Duodenal mucosa (tissue), 2 donors: Measurements from ENCODE around the gene ALOX5AP.

Source experiments
- H3K27ac ChIP-seq: one replicate; pipeline ENCODE4 v1.7.0; 2013; ENCODE audit warnings: low read depth, low read length
- H3K27me3 ChIP-seq, 2 donors: one replicate each; pipeline ENCODE4 v1.7.0; 2013; ENCODE audit warnings: low read length in 2 of 2, control low read depth in 1 of 2; ENCODE audit not compliant: insufficient read depth in 2 of 2, control insufficient read depth in 1 of 2
- H3K36me3 ChIP-seq, 2 donors: one replicate each; pipeline ENCODE4 v1.7.0; 2013; ENCODE audit warnings: low read length in 2 of 2, control low read depth in 1 of 2; ENCODE audit not compliant: insufficient read depth in 2 of 2, control insufficient read depth in 1 of 2
- H3K4me1 ChIP-seq, 2 donors: one replicate each; pipeline ENCODE4 v1.7.0; 2013; ENCODE audit warnings: low read length in 2 of 2, control low read depth in 1 of 2; ENCODE audit not compliant: insufficient read depth in 2 of 2, control insufficient read depth in 1 of 2
- H3K4me3 ChIP-seq, 2 donors: one replicate each; pipeline ENCODE4 v1.7.0; 2013; ENCODE audit warnings: low read length in 2 of 2, low read depth in 1 of 2
- H3K9ac ChIP-seq, 2 donors: one replicate each; pipeline ENCODE4 v1.7.0; 2013; ENCODE audit warnings: low read length in 2 of 2, low read depth in 1 of 2
- H3K9me3 ChIP-seq, 2 donors: one replicate each; pipeline ENCODE4 v1.7.0; 2013; ENCODE audit warnings: low read length in 2 of 2, control low read depth in 1 of 2; ENCODE audit not compliant: control insufficient read depth in 1 of 2

The ALOX5AP gene

GRCh38 chr13:30779608-30780007, 44.3 kb downstream of the ALOX5AP start:
- H3K36me3 ChIP-seq = no peaks in the 10 kb centered on the region
- H3K9ac ChIP-seq = no peak overlapping the region
- no peak overlapping the region for H3K27ac ChIP-seq
- no peaks in the 10 kb centered on the region for H3K9me3 ChIP-seq
- H3K4me1 ChIP-seq = peaks cover 5 to 15% of the 10 kb centered on the region in 2 donors
- no peak overlapping the region for H3K4me3 ChIP-seq
- no peaks in the 10 kb centered on the region for H3K27me3 ChIP-seq

DNA sequence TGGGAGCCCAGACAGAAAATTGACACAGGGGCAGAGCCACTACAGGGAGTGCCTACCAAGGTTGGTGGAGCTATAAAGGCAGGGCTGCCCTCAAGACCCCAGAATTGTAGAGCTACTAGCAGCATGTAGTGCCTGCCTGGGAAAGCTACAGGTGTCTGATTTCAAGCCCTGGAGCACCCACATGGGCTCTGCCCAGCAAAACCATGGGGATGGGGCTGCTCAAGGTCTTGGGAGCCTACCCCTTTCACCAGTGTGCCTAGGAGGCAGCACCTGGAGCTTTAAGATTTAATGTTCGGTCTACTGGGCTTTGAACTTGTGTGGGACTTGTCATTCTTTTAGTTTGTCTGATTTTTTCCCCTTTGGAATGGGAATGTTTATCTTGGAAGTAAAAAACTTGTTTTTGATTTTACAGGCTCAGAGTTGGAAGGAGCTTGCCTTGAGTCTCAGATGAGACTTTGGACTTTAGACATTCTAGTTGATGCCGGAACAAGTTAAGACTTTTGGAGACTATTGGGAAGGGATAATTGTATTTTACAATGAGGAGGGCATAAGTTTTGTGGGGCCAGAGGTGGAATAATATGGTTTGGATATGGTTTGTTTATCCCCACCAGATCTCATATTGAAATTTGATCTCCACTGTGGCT, 45.1 kb downstream of the ALOX5AP start:
- no peaks in the 10 kb centered on the region for H3K9me3 ChIP-seq
- no peaks in the 10 kb centered on the region for H3K27me3 ChIP-seq
- peaks cover 0 to 7% of the 10 kb centered on the region in 2 donors for H3K4me1 ChIP-seq
- H3K36me3 ChIP-seq = no peaks in the 10 kb centered on the region
- no peak overlapping the region for H3K9ac ChIP-seq
- H3K27ac ChIP-seq = no peak overlapping the region
- no peak overlapping the region for H3K4me3 ChIP-seq

GRCh38 chr13:30785191-30785850, 50.0 kb downstream of the ALOX5AP start:
- Histone ChIP-seq H3K9me3 (no peaks in the 10 kb centered on the region), H3K9ac (no peak overlapping the region), H3K36me3 (no peaks in the 10 kb centered on the region), H3K27ac (no peak overlapping the region), H3K4me1 (peaks cover 0 to 4% of the 10 kb centered on the region in 2 donors), H3K4me3 (no peak overlapping the region), H3K27me3 (no peaks in the 10 kb centered on the region)

DNA sequence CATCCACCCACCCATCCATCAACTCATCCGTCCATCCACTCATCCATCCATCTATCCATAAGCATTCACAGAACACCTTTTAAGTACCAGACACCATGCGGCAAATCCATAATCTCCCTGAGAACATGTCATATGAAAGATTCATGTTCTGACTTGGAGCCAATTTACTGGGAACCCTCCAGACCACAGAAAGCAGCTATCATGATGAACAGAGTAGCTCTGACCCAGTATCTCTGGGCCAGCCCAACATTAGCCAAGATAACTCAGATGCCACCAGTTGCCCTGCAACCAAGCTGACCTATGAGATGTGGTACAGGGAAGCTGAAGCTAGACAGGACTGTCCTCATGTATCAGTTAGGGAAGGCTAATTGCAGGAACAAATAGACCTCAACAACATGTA, 51.3 kb downstream of the ALOX5AP start:
- H3K27me3 ChIP-seq = no peaks in the 10 kb centered on the region
- H3K4me3 ChIP-seq = no peak overlapping the region
- no peaks in the 10 kb centered on the region for H3K9me3 ChIP-seq
- no peaks in the 10 kb centered on the region for H3K36me3 ChIP-seq
- H3K4me1 ChIP-seq = no peaks in the 10 kb centered on the region
- no peak overlapping the region for H3K27ac ChIP-seq
- H3K9ac ChIP-seq = no peak overlapping the region

- Histone ChIP-seq H3K9me3 (no peaks in the 10 kb centered on the region), H3K27me3 (no peaks in the 10 kb centered on the region), H3K4me1 (peaks cover 6 to 9% of the 10 kb centered on the region in 2 donors)
Measured at GRCh38 chr13:30787738-30788525, 52.6 kb downstream of the ALOX5AP start.

GRCh38 chr13:30789166-30789862, 54.0 kb downstream of the ALOX5AP start:
- no peak overlapping the region for H3K9ac ChIP-seq
- H3K4me3 ChIP-seq = no peak overlapping the region
- no peak overlapping the region for H3K27ac ChIP-seq

More at GRCh38 chr13:30787738-30788525, 52.6 kb downstream of the ALOX5AP start:
- Histone ChIP-seq H3K36me3 (no peaks in the 10 kb centered on the region), H3K4me3 (no peak overlapping the region), H3K27ac (no peak overlapping the region), H3K9ac (no peak overlapping the region)

GRCh38 chr13:30790592-30790991, 55.2 kb downstream of the ALOX5AP start:
- Histone ChIP-seq H3K36me3 (no peaks in the 10 kb centered on the region), H3K9me3 (no peaks in the 10 kb centered on the region), H3K9ac (no peak overlapping the region), H3K4me1 (peaks cover 8 to 11% of the 10 kb centered on the region in 2 donors), H3K27ac (no peak overlapping the region), H3K27me3 (no peaks in the 10 kb centered on the region), H3K4me3 (no peak overlapping the region)

More at GRCh38 chr13:30789166-30789862, 54.0 kb downstream of the ALOX5AP start:
- peaks cover 8 to 11% of the 10 kb centered on the region in 2 donors for H3K4me1 ChIP-seq
- no peaks in the 10 kb centered on the region for H3K27me3 ChIP-seq
- no peaks in the 10 kb centered on the region for H3K36me3 ChIP-seq
- H3K9me3 ChIP-seq = no peaks in the 10 kb centered on the region

- H3K4me1 ChIP-seq = peaks cover 15 to 17% of the 10 kb centered on the region in 2 donors
- no peaks in the 10 kb centered on the region for H3K9me3 ChIP-seq
- H3K27ac ChIP-seq = no peak overlapping the region
- H3K4me3 ChIP-seq = no peak overlapping the region
- no peaks in the 10 kb centered on the region for H3K36me3 ChIP-seq
- no peak overlapping the region for H3K9ac ChIP-seq
- no peaks in the 10 kb centered on the region for H3K27me3 ChIP-seq
Measured at GRCh38 chr13:30791354-30792001, 56.1 kb downstream of the ALOX5AP start.

DNA sequence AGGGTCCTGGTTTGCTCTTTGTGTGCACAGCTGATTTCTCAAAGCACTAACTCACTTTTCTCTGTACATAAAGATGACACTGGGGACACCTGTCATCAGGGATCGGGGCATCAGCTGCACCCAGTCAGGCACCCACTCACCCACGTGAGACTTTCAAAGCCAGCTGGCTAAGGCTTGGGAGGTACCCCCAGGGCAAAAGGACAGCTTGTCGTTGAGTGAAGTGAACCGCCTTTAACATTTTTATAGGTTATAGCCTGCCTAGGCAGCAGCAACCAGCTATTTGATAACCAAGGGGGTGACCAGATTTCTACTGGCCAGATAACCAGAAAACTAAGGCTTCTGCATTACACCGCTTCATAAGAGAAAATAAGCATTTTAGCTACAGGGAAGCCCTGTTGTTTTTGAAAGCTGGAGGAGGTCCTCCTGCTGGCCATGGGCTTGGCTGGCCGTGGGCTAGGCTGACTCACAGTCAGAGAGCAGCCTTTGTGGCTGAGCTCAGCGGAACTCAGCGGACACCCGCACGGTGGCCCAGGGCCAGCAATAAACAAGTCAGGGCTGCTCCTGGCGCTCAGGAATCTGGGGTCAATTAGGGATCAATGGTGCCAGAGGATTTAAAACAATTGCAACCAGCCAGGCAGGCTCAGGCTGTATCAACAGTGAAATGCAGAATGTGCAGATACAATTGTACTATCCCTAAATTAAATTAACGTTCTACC, 57.1 kb downstream of the ALOX5AP start:
- no peaks in the 10 kb centered on the region for H3K27me3 ChIP-seq
- H3K9ac ChIP-seq = no peak overlapping the region
- H3K9me3 ChIP-seq = no peaks in the 10 kb centered on the region
- peaks cover 25 to 26% of the 10 kb centered on the region in 2 donors for H3K4me1 ChIP-seq
- no peak overlapping the region for H3K4me3 ChIP-seq
- H3K36me3 ChIP-seq = no peaks in the 10 kb centered on the region
- H3K27ac ChIP-seq = no peak overlapping the region
